Germinal center (tissue), 1 donor: ENCODE data around the gene MAMSTR.
"Not testable (repeated sequence)": the region's sequence is repeated elsewhere in the genome, so short reads cannot be mapped to it uniquely, and the experiment has no call there.

Experiments
- DNase-seq: peaks from one replicate; pipeline ENCODE4 v3.0.0; 2012; ENCODE audit warnings: mixed read lengths, low spot score

The MAMSTR gene

DNA sequence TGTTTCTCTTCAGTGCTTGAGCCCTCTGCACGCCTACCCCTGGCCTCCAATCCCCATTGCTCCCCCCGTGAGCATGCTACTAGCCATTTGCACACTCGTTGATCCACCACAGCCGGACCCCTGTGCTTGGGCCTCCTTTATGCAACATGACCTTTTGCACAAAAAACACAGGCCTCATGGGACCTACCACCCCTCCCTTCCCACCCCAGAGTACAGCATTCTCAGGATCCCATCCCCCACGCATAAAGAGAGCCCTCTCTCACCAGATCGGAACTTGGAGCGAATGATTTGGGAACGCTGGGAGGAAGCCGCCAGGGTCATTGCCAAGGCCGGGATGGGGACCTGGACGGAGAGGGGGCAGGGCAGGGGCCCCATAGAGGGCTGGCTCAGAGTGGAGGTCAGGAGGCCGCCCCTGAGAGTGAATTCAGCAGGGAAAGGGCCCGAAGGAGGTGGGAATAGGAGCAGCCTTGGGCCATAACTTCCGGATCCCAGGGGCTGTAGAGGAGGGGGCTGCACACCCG is 754 bp downstream of the MAMSTR start:
- no peak for DNase-seq

DNA sequence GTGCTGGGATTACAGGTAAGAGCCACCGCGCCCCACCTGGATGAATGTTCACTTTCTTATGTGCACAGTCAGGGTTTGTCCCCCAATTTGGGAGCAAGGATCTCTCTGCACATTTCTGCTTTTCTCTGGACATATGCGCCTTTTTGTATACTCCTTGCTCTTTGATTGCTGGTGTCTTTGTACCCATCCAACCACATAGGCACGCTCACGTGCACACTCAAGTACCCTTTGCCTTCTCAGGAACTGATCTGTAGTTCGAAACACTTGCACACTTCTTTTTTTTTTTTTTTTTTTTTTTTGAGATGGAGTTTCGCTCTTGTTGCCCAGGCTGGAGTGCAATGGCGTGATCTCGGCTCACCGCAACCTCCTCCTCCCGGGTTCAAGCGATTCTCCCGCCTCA is 1.4 kb downstream of the MAMSTR start:
- not testable (repeated sequence) for DNase-seq

DNA sequence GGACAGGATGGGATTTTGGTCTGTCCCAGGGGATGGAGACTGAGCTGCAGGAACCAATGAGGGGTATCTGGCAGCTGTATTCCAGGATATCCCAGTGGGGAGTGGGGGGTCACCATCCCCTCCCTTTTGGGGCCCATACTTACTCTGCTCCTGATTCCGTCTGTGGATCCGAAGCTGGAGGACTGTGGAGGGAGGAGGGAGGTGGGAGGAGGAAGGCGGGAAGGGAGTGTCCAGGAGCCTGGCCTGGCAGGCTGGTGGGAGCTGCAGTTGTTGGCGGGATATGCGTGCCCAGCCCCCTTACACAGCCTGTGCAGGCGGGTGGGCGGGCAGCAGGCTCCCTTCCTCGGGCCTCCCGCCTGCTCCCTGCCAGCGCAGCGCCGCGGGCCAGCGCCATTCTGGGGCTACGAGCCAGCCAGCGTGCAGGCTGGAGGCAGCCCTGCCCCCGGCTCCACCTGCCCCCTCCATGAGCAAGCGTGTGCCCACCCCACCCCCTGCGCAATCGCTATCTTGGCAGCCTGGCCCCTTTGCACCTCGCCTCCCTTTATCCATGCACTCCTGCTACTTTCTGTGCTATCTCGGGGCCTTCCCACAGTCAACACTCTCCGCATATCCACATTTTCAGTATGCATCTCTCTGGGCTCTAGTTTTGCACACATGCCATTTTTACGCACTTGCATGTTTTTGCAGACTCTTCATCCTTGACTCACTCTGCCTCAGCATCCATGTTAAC is 2.8 kb downstream of the MAMSTR start:
- DNase-seq: no peak

DNA sequence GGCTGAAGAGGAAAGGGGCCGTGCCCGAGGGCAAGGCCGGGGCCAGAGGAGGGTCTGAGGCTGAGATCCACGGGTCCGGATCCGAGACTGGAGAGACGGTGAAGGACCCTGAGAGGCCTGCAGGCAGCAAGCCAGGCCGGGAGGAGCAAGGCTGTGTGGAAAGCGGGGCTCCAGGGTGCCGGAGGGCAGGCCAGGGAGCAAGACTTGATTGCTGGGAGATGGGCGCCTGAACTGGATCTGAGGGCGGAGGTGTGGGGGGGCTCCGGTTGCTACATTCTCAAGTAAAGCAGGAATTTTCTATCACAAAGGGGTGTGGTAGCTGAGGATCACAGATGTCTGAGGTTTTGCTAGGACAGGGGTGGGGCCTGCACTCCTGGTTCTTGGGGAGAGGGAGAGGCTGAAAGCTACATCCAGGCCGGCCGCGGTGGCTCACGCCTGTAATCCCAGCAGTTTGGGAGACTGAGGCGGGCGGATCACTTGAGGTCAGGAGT is 3.8 kb downstream of the MAMSTR start:
- no peak for DNase-seq

DNA sequence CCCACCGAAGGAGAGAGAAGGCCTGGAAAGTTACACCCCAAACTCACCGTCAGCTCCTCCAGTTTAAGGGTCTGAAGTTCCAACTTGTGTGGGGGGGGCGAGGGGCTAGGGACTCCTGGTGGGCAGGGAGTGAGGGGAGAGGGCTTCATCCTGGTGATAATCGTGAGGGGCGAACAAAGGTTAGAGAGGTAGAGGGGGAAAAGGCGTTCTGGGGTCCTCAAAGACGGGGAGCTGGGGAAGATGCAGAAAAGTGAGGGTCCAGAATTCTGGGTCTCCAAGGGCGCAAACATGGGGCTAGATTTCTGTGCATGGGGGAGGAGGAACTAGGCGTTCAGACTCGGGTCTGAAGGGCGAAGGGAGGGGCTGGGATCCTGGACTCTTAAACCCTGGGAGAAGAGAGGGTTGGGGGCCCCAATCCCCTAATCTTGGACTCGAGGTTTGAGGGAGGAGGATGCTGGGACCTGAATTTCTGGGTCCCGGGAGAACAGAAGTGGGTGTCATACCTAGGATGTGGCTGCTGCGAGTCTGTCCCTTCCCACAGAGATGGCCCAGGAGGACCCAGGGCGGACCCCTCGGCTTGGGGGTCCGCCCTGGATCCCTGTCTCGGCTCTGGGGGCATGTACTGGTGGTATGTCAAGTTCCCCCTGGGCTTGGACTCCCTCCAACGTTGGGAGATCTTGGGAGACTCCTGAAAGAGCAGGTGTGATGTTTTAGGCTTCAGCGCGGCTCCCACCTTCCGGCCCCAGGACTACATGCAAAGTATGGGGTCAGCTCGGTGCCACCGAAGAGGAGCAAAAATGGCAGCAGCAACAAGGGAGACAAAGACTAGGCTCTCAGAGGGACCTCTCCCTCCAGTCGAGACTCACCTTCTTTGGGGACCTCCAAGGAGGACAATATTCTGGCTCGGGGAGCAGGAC is 4.5 kb downstream of the MAMSTR start:
- DNase-seq: no peak

DNA sequence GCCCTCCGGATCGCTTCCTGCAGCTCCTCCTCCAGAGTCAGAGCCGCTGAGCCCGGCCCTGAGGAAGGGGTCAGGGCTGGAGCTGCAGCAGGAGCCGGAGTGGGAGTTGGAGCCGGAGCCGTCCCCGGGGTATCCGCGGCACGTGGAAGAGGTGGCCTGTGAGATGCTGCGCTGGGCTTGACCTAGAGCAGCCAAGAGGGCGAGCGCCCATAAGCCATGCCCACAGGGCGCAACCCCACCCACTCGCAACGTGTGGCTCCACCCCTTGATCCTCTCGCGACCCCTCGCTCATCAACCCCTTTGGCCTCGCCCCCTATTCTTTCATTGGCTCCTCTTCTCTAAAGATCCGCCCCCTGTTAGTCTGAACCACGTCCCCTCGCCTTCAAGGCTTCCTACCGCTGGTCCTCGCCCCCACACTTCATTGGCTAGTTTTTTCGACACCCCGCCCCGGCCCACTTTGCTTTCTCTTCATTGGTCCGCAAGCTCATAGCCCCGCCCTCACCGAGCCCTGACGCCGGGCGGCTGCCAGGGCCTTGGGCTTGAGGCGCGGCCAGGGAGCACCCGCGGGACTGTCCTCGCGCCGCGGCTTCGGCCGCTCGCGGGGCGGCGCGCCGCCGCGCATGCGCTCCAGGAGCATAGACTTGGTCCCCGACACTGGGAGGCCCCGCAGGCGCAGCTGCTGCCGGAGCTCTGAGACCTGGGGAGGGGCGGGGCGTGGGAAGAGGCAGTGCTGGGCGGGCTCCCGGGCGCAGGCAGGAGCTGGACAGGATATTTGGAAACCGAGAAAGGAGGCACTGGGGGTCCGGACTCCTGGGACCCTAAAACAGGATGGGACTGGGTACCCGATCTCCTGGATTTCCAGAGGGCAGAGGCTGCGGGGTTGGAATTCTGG is 5.4 kb downstream of the MAMSTR start:
- peak; percentile 99 for DNase-seq

DNA sequence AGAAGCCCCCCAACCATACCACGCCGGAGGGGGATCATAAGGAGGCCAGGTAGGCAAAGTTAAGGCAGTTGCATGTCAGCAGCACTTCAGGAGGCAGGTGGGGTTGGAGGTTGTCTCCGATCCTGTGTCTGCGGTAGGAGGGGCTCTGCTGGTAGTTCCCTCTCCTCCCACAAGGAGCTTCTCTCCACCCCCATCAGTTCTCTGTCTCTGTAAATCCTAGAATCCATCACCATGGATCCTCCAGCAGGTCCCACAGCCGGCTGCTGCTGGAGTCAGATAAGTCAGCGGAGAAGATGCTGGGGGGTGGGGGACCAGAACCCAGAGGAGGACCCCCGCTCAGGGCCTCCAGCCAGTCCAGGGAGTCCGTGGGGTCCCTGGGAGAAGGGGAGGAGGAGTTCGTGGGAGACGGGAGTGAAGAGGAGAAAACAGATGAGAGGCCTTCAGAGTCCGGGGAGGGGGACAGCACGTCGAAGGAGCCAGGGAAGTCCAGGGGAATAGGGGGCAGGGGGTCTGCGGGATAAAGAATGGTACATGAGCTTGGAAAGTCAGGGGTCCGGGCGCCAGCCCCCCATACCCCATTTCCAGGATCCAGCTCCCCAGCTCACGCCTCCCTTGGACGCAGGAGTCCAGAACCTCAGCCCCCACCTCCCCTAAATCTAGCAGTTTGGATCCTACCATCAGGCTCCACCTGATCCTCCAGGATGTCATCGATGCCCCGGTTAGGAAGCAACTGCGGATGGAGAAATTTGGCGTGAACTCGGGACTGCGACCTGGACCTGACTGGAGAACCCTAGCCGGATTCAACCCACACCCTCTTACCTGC is 6.3 kb downstream of the MAMSTR start:
- peak; percentile 38 for DNase-seq

DNA sequence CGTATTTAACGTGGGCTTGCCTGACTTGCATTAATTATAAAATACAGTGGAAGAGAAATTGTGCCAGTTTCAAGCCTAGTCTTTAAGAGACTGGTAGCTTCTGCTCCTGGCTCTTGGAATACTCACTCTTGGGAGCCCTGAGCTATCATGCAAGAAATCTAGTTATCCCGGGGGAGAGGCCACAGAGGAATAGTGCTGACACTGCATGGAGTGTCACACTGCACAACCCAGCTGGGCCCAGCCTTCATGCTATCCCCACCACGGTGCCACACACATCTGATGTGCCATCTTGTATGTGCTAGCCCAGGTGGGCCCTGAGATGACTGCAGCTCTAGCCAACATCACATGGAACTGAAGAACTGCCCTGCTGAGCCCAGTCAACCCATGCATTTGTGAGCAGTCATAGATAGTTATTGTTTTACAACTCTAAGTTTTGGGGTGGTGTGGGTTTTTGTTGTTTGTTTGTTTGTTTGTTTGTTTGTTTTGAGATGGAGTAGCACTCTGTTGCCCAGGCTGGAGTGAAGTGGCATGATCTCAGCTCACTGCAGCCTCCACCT is 8.3 kb downstream of the MAMSTR start:
- DNase-seq: no peak

DNA sequence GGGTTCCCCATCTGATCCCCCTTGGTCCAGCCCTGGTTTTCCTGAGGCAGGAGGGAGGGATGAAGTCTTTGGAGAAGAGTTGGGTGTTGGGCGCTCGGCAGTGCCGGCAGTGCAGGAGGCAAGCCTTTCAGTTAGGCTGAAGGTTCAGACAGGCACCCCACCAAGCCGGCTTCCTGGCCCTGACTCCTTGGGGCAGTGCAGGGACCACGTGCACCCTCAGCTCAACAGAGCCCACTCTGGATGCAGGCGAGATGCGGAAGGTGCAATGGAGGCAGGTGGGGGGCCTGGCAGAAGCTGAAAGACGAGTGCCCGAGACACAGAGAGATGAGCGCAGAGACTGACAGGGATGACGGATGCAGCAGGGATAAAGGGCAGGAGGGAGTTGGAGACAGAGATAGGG is 11.1 kb downstream of the MAMSTR start:
- DNase-seq: no peak

DNA sequence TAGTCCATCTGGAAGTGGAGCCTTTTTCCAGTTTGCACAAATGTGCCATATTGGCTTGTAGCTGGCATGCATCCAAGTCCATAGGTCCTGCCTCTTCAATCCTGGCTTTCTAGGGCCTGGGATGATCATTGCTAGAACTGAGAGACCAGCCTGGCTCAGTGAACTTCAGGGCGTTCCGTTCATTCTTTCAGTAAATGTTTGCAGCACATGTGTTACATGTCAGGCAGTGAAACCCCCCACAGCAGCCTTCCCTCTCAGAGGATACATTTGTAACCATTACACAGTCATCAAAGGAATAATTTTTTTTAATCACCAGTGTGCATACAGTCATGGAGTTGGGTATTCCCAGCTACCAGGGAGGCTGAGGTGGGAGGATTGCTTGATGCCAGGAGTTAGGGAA is 14.1 kb downstream of the MAMSTR start:
- no peak for DNase-seq

DNA sequence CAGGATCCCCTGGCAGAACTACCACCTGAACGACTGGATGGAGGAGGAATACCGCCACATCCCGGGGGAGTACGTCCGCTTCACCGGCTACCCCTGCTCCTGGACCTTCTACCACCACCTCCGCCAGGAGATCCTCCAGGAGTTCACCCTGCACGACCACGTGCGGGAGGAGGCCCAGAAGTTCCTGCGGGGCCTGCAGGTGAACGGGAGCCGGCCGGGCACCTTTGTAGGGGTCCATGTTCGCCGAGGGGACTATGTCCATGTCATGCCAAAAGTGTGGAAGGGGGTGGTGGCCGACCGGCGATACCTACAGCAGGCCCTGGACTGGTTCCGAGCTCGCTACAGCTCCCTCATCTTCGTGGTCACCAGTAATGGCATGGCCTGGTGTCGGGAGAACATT is 16.2 kb downstream of the MAMSTR start:
- no peak for DNase-seq

DNA sequence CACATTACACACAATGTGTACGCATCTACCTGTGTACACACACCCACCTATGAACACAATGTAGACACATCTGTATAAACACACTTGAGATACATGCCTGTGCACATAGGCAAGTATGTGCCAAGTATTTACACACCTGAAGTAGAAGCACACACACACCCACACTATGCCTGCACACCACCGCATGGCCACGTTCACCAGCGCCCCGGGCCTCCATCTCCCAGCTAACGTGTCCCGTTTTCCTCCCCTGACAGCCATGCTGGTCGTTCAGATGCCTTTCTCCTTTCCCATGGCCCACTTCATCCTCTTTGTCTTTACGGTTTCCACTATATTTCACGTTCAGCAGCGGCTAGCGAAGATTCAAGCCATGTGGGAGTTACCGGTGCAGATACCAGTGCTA is 16.8 kb downstream of the MAMSTR start:
- DNase-seq: no peak

DNA sequence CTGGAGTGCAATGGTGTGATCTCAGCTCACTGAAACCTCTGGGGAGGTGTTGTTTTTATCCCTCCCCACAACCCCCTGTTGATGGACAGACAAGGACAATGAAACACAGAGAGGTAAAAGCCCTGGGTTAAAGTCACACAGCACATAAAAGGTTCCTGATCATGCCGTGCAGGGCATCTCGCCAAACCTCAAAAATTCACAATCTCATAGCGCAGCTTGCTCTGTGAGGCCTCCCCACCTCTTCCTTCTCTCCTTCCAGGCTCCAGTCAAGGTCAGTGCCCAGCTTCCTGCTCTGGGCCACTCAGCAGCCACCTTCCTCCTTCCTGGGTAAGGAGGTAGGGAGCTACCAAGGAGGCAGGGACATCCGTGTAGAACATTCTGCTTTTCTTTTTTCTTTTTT is 21.5 kb downstream of the MAMSTR start:
- no peak for DNase-seq

DNA sequence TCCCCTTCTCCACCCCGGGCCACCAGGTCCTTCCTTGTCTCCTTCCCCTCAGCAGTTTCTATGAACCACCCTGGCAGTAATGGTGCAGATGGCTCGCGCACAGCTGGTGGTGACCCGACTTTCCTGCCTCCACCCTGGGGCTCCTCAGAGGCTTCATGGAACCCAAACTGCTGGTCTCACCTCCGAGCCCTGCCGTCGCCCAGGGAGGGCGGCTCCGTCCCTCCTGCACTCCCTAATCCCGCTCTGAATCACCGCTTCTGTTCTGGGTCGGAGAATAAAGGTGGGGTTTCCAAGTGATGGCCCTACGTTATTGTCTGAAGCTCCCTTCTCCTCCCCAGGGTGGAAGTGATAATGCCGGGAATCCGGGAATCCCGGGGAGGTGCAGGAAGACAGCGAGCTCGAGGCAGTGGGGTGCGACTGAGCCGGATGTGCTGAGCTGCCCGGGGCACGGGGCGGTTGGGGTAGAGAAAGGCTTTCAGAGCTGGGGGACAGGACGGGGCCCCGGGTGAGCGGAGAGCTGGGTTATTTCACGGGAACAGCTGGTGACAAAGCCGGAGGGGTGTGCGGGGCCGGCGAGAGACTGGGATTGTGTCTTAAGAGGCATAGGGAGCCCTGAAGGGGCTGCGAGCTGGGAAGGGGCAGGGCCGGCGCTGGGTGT is 23.0 kb downstream of the MAMSTR start:
- no peak for DNase-seq

DNA sequence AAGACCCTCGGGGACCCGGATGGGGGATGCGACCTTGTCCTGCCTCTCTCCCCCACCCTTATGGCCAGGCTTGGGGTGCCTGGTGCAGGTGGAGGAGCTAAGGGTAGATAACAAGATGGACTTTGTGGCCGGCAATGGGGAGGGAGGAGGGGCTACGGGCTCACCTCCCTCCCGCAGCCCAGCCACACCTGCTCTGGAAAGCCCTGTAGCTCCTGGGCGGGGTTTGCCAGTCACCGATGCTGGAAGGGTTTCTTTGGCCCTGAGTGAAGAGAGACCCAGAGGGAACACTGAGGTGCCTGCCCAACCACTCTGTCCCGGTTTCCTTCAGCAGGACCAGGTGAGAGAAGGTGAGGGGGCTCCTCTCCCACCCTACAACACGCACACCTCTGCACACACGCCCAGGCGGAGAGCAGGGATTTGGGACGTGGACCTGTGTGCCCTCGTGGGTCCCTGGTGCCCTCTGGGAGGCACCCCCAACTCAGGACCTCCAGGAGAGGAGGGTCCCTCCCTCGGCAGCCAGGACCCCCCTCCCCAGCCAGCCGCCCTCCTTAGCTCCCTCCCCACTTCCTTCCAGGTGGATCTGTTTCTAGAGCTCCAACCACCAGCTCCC is 23.7 kb downstream of the MAMSTR start, which contains the start of gene FUT2:
TSS of gene FUT2 (plus strand) at position 229 of the 610 bp plus-strand sequence. CDS start 6,986 bp downstream, outside the sequence.
- no peak for DNase-seq

DNA sequence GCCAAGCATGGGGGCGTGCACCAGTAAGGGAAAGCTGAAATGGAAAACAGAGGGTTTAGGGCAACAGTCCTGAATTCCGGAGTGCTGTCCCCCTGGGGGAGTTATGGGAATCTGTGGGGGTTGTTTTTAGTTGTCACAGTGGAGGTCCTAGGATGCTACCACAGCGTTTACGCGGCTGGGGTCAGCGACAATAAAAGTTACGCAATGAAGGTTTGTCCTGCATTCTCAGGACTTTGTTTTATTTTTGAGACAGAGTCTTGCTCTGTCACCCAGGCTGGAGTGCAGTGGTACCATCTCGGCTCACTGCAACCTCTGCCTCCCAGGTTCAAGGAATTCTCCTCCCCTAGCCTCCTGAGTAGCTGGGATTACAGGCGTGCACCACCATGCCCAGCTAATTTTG is 25.9 kb downstream of the MAMSTR start:
- DNase-seq: not testable (repeated sequence)

DNA sequence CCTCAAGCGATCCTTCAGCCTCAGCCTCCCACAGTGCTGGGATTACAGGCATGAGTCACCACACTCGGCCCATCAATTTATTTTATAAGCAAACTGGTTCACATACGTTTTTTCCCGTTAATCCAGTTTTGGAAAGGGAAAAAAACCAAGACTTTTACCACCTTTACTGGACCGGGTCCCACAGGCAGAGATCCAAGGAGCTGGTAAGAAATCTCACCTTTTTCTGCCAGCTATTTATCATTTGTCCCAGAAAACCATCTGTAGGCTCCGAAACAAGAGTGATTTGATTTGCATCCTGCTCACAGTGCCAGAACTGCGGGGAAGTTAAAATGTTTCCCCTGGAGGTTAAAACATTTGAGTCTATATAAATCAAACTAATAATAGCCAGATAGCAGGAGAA is 30.1 kb downstream of the MAMSTR start:
- DNase-seq: no peak

DNA sequence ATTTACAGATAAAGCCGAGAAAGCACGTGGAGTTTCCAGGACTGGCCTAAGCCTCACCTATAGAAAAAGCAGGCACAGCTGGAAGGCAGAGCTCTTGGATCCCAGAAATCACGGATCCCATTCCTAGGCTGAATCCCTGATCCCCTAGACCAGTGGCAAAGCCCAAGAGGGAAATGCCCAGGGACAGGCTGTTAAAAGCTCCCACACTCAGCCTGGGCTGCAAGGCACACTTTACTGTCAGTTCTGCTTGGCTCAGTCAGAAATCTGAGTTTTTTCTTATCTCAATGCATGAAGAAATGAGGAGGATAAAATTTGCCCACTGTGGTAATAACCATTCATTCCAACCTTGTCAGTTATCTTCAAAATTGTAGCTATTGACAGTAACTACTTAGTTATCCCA is 31.7 kb downstream of the MAMSTR start:
- DNase-seq: no peak

DNA sequence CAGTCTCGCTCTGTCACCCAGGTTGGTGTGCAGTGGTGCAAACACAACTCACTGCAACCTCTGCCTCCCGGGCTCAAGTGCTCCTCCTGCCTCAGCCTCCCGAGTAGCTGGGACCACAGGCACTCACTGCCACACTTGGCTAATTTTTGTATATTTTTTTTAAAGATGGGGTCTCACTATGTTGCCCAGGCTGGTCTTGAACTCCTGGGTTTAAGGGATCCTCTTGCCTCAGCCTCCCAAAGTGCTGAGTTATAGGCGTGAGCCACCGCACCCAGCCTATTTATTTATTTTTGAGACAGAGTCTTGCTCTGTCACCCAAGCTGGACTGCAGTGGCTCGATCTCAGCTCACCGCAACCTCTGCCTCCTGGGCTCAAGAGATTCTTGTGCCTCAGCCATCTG is 32.9 kb downstream of the MAMSTR start:
- DNase-seq: not testable (repeated sequence)

DNA sequence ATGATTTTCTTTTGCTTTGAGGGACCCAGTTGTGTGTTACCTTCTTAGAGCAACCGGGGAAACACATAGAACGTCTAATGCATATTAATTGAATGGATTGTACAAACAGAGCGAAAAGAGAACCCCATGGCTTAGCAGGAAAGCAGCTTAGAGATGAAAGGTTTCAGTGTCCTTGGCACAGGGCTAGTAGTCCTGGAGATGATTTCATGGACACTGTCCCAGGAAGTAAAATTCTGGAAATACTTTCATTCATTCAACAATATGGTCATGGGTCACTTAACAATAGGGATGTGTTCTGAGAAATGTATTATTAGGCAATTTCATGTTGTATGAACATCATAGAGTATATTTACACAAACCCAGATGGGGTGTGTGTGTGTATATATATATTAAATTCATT is 33.4 kb downstream of the MAMSTR start:
- no peak for DNase-seq
